Heart right ventricle (tissue), 16 donors: ENCODE measurements around the gene ME1. TPM values are rescaled to one million over a fixed set of nuclear protein-coding genes. Genes with fewer than 3 reads are reported as not detected.

Source experiments
- ATAC-seq, 8 donors: fragments of 200-7000 bp; cut with Tn5 transposase; one replicate each; pipeline ENCODE4 v1.9.1; 2020; ENCODE audit warnings: mild to moderate bottlenecking in 8 of 8, moderate library complexity in 8 of 8, moderate number of reproducible peaks in 1 of 8
- DNase-seq, 2 donors: peaks; one replicate each; pipeline ENCODE4 v3.0.0-alpha.2; 2020
- H3K27ac ChIP-seq, 10 donors: fragments of 200-600 bp; sonication (generic) in 2 of 10; one replicate each; pipeline versions ENCODE4 v1.5.0 to v1.8.0; 2020 to 2022; ENCODE audit warnings: mild to moderate bottlenecking in 3 of 10
- H3K27me3 ChIP-seq, 7 donors: fragments of 200-600 bp; one replicate each; pipeline ENCODE4 v1.8.0; 2021 to 2022; ENCODE audit warnings: mild to moderate bottlenecking in 2 of 7
- H3K36me3 ChIP-seq, 9 donors: fragments of 200-600 bp; sonication (generic) in 1 of 9; one replicate each; pipeline versions ENCODE4 v1.5.0 to v1.8.0; 2020 to 2022; ENCODE audit warnings: mild to moderate bottlenecking in 2 of 9
- H3K4me1 ChIP-seq, 9 donors: fragments of 200-600 bp; sonication (generic) in 1 of 9; one replicate each; pipeline versions ENCODE4 v1.5.0 to v1.8.0; 2020 to 2022; ENCODE audit warnings: mild to moderate bottlenecking in 4 of 9
- H3K4me3 ChIP-seq, 10 donors: fragments of 200-600 bp; sonication (generic) in 2 of 10; one replicate each; pipeline versions ENCODE4 v1.5.0 to v1.8.0; 2020 to 2022; ENCODE audit warnings: mild to moderate bottlenecking in 7 of 10, moderate library complexity in 2 of 10
- H3K9me3 ChIP-seq, 11 donors: fragments of 200-600 bp in 10 of 11; sonication (generic) in 2 of 11; one replicate each; pipeline versions ENCODE4 v1.5.0 to v1.8.0; 2013 to 2022; ENCODE audit warnings: mild to moderate bottlenecking in 2 of 11, control low read depth in 1 of 11, moderate library complexity in 1 of 11
- WGBS, 2 donors: extraction: QIAGEN DNeasy Blood & Tissue Kit; methylation state at CpG; one replicate each; pipeline ENCODE4 v1.1.7; 2013; ENCODE audit warnings: inconsistent platforms in 1 of 2; 5-methylcytosine and 5-hydroxymethylcytosine counted together
- intact Hi-C, 10 donors: fragments of 100-400 bp; cut with DNase I; formaldehyde crosslinking; loops; one replicate each; pipeline versions ENCODE4 v1.11.1 to v1.14.2; 2022
- polyA plus RNA-seq, 2 donors: library from polyadenylated mRNA; stranded (reverse); fragments of 200-250 nt; gene quantifications; one replicate each; pipeline ENCODE4 v1.2.3, GENCODE V29; 2013
- total RNA-seq, 10 donors: library from RNA; stranded (reverse); fragmentation: NEBNext Ultra II Directional in 3 of 10; extraction: Animal tissue kit (Norgen Biotek cat#: 25700) in 3 of 10; gene quantifications; one replicate each; pipeline versions ENCODE4 v1.2.1 to v1.2.4, GENCODE V29; 2021 to 2023
- TF ChIP-seq, protein P1 (sequence below), 9 donors: fragments of 200-600 bp; sonication (generic) in 2 of 9; IDR thresholded peaks; one replicate each; pipeline versions ENCODE4 v1.5.0 to v1.8.0; 2021 to 2022; ENCODE audit warnings: antibody characterized with exemption in 9 of 9, mild to moderate bottlenecking in 5 of 9, moderate library complexity in 1 of 9
- donor health status: Arrhythmogenic right ventricular cardiomyopathy.
- donor health status: ischemic (EF 13 %, LVEDD 7.1; RV severe dilation, severe dysfunction).
- donor health status: healthy with polysubstance abuse.
- donor health status: DM: no; HTN: yes; CAD: no.
- donor health status: DM: no; HTN: no; CAD: no.
- donor health status: ischemic (EF 25% LVEDD 6.9; RV normal size, moderate dysfunction).
- donor health status: ischemic (EF 25% LVEDD 5.7; RV mildly dilated, moderate dysfunction).
- donor health status: healthy.
- donor health status: DM: yes; HTN: yes; CAD: no.
- donor health status: Ischemic cardiomyopathy.
- donor health status: ischemic (EF 35%, LVEDD 5.7; RV mildly dilated, moderate dysfunction).
- donor health status: nonischemic (EF 11% LVEDD 7.7; RV severe dilation, severe dysfunction).
- donor health status: DM: yes; HTN: yes; CAD: no.
- donor health status: PGD.
- donor health status: ischemic (EF 29% LVEDD 5.4; RV normal size, mild dysfunction).
- donor health status: nonischemic (EF 23%, LVEDD 6.1; RV moderate dilation, normal function).

ME1 gene
- total and polyA plus RNA-seq, 12 donors = 4.1 to 26.6 (median 17.2) TPM

DNA sequence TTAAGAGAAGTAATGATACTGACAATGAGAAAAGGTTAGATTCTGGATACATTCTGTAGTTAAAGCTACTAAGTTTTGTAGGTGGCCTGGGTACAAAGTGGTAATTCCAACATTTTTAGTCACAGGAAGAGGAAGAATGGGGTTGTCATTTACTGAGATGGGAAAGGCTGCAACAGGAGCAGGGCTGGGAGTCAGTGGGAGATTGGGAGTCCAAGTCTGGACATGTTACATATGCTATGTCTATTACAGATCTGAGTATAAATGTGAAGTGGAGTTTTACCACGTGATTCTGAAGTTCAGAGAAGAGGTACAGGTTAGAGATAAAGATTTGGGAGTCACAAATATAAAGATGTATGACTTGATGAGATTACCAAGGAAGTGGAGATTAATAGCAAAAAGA is 121.5 kb downstream of the ME1 start:
- no peaks in the 10 kb centered on the region for H3K27me3 ChIP-seq
- no peak for DNase-seq
- H3K4me3 ChIP-seq = no peak overlapping the region

DNA sequence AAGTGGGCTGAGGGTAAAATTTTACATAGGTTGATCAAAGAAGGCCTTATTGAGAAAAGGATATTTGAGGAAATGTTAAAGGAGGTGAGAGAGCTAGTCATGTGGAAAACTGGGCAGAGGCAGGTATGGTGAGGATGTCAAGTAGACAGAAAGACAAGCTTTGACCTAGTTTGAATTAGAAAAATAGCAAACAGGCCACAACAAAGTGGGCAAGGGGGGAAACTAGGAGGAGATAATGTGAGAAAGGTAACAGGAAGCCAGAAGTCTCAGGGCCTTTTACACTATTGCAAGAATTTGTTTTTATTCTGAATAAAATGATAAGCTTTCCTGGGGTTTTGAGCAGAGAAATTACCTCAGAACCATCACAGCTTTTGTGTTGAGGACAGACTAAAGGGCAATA is 122.0 kb downstream of the ME1 start:
- TF ChIP-seq, protein P1, sequence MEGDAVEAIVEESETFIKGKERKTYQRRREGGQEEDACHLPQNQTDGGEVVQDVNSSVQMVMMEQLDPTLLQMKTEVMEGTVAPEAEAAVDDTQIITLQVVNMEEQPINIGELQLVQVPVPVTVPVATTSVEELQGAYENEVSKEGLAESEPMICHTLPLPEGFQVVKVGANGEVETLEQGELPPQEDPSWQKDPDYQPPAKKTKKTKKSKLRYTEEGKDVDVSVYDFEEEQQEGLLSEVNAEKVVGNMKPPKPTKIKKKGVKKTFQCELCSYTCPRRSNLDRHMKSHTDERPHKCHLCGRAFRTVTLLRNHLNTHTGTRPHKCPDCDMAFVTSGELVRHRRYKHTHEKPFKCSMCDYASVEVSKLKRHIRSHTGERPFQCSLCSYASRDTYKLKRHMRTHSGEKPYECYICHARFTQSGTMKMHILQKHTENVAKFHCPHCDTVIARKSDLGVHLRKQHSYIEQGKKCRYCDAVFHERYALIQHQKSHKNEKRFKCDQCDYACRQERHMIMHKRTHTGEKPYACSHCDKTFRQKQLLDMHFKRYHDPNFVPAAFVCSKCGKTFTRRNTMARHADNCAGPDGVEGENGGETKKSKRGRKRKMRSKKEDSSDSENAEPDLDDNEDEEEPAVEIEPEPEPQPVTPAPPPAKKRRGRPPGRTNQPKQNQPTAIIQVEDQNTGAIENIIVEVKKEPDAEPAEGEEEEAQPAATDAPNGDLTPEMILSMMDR (IDR thresholded peaks at IDR 0.05) = no peak
- ATAC-seq (no peak), DNase-seq (no peak)
- no peaks in the 10 kb centered on the region for H3K27me3 ChIP-seq
- H3K9me3 ChIP-seq = no peaks in the 10 kb centered on the region
- H3K36me3 ChIP-seq = no peaks in the 10 kb centered on the region
- H3K4me3 ChIP-seq = no peak overlapping the region
- H3K4me1 ChIP-seq = no peaks in the 10 kb centered on the region
- H3K27ac ChIP-seq = no peak overlapping the region
- intact Hi-C loops = no loop called here

More for the DNA sequence above, 121.5 kb downstream of the ME1 start:
- TF ChIP-seq, protein P1 (IDR thresholded peaks at IDR 0.05) = no peak
- H3K36me3 ChIP-seq = no peaks in the 10 kb centered on the region
- intact Hi-C loops = no loop called here
- H3K27ac ChIP-seq = no peak overlapping the region
- 33 to 54% methylated on average over 1 of the region's 1 CpG for WGBS, 2 donors
- no peak for ATAC-seq
- H3K9me3 ChIP-seq = no peaks in the 10 kb centered on the region
- no peaks in the 10 kb centered on the region for H3K4me1 ChIP-seq

DNA sequence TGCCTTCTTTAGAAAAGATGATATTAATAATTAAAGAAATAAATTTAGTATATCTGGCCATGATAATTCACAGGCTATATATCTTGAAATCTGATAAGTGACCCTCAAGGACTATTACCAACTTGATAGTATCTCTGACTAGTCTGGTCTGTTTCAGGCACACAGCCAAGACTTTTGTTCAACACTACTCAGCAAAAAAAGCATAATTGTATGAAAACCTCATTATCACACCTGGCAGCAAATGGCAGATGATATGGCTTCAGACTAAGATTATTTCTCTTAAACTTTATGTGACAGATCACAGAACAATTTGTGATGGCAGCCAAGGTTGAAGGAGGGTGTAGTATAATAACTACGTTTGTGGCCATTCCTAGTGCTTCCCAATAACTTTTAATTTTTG is 123.0 kb downstream of the ME1 start:
- Histone ChIP-seq H3K36me3 (no peaks in the 10 kb centered on the region), H3K9me3 (no peaks in the 10 kb centered on the region), H3K4me3 (no peak overlapping the region), H3K27ac (no peak overlapping the region), H3K4me1 (no peaks in the 10 kb centered on the region), H3K27me3 (no peaks in the 10 kb centered on the region)
- WGBS, 2 donors = 73 to 81% methylated on average over 1 of the region's 1 CpG
- DNase-seq = no peak
- no peak for ATAC-seq
- TF ChIP-seq, protein P1 (IDR thresholded peaks at IDR 0.05) = no peak
- intact Hi-C loops = no loop called here

DNA sequence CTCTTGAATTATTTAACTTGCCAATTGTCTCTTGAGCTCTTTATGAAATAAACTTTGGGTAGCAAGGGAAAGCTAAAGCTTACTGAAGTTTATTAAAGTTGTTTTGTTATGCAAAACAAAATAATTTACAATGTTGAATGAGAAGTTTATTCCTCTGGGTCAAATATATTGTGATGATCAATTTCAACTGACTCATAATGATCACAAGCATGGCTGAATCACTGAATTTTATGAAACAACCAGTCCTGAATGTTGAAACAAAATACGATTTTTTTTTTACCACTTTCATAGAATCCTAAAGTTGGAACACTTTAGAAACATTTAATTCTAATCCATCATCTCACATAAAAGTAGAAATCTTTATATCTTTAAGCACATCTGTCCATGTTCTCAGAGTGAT is 127.4 kb downstream of the ME1 start:
- DNase-seq (no peak), ATAC-seq (no peak)
- intact Hi-C loops = no loop called here
- Histone ChIP-seq H3K4me1 (no peaks in the 10 kb centered on the region), H3K9me3 (peaks cover 0 to 5% (median 0%) of the 10 kb centered on the region in 11 donors), H3K27me3 (no peaks in the 10 kb centered on the region), H3K36me3 (no peaks in the 10 kb centered on the region), H3K4me3 (no peak overlapping the region), H3K27ac (no peak overlapping the region)
- 68 to 78% methylated on average over 1 of the region's 1 CpG for WGBS, 2 donors
- TF ChIP-seq, protein P1 (IDR thresholded peaks at IDR 0.05) = no peak

DNA sequence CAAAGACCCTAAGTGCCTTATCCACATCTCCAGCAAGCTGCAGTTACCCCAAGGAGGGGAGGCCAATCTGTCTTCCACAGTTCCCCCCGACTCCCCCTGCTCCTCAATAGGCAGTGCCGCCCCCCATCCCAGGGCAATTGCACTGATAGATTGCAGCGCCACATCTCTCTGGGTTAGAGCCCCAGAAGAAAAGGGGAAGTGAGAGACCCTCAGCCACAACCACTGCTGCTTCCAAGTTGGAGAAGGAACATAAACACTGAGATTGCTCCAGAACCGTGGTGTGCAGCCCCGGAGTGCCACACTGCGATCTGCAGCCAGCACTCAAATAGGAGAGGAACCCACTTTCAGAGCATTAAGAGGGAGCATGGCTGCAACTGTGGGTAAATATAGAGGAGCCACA is 136.2 kb downstream of the ME1 start:
- no peak overlapping the region for H3K4me3 ChIP-seq
- DNase-seq (no peak), ATAC-seq (no peak)
- 86 to 87% methylated on average over 6 of the region's 6 CpGs for whole genome bisulfite sequencing, 2 donors
- no peaks in the 10 kb centered on the region for H3K36me3 ChIP-seq
- intact Hi-C loops = no loop called here
- H3K4me1 ChIP-seq = no peaks in the 10 kb centered on the region
- H3K9me3 ChIP-seq = peaks cover 0 to 18% (median 0%) of the 10 kb centered on the region in 11 donors
- TF ChIP-seq, protein P1 (IDR thresholded peaks at IDR 0.05) = no peak
- H3K27me3 ChIP-seq = no peaks in the 10 kb centered on the region
- no peak overlapping the region for H3K27ac ChIP-seq
